ENCODE results near the gene TDRD12. TPM values are rescaled to one million over a fixed set of nuclear protein-coding genes. Genes with fewer than 3 reads are reported as not detected.

TDRD12 gene
- polyA plus RNA-seq, 1 donor (not counting 4 experiments of a cell fraction or from before 2014, with no cell fraction given) = 0.04 TPM

DNA sequence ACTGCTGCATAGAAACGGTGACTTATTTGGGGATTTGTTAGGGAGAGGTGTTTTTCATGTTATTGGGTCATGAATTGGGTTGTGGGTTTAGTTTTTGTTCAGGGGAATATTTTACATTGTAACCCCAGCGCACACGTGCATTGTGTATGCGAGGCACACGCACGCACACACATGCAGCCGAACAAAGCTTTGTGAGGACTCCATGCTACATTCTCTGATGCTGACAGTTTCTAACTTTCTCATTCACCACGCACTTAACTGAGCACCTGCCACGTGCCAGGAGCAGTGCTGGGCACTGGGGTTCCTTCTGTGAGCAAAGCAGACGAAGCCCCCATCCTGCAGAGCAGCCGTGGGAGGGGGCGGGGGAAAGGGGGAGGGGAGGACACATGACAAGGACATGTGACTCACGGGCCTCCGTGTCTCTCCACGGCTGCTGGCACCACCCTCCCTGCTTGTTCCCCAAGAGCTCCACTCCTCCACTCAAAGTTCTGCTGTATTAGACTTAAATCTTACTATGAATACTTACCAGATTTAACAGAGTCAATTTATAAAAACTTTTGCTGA lies 94.4 kb downstream of the TDRD12 start:
- H3K9me1 ChIP-seq (ENCODE audit: control insufficient read depth, extremely low read depth, insufficient read depth, low read length) = no peaks in the 10 kb centered on the region
- H3K4me3 ChIP-seq (ENCODE audit: control insufficient read depth in 2 of 3, extremely low read depth in 1 of 3, insufficient read depth in 2 of 3, low read depth in 1 of 3, low read length in 3 of 3) = no peak overlapping the region
- H3K9ac ChIP-seq (ENCODE audit: control insufficient read depth, extremely low read depth, insufficient read depth, low read length) = no peak overlapping the region
- H3K4me2 ChIP-seq (ENCODE audit: control insufficient read depth, extremely low read depth, insufficient read depth, low read depth, low read length) = no peak overlapping the region
- H3K4me1 ChIP-seq (ENCODE audit: control insufficient read depth, extremely low read depth, insufficient read depth, low read length) = peaks cover 3% of the 10 kb centered on the region
- FAIRE-seq = no peak
- no peak for TF ChIP-seq EZH2 (IDR thresholded peaks at IDR 0.05; ENCODE audit: low read length)
- TF ChIP-seq, protein P1, sequence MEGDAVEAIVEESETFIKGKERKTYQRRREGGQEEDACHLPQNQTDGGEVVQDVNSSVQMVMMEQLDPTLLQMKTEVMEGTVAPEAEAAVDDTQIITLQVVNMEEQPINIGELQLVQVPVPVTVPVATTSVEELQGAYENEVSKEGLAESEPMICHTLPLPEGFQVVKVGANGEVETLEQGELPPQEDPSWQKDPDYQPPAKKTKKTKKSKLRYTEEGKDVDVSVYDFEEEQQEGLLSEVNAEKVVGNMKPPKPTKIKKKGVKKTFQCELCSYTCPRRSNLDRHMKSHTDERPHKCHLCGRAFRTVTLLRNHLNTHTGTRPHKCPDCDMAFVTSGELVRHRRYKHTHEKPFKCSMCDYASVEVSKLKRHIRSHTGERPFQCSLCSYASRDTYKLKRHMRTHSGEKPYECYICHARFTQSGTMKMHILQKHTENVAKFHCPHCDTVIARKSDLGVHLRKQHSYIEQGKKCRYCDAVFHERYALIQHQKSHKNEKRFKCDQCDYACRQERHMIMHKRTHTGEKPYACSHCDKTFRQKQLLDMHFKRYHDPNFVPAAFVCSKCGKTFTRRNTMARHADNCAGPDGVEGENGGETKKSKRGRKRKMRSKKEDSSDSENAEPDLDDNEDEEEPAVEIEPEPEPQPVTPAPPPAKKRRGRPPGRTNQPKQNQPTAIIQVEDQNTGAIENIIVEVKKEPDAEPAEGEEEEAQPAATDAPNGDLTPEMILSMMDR (optimal IDR thresholded peaks at IDR 0.05 in 1 of 3, IDR thresholded peaks at IDR 0.05 in 1 of 3, conservative IDR thresholded peaks at IDR 0.05 in 1 of 3; ENCODE audit: extremely low read depth in 1 of 3, insufficient read depth in 2 of 3, low read length in 3 of 3) = no peak
- H3K36me3 ChIP-seq (ENCODE audit: control insufficient read depth in 2 of 2, extremely low read depth in 1 of 2, insufficient read depth in 2 of 2, low read length in 2 of 2) = no peaks in the 10 kb centered on the region
- H3K27ac ChIP-seq (ENCODE audit: control insufficient read depth, insufficient read depth, low read length) = no peak overlapping the region
- H3K27me3 ChIP-seq (ENCODE audit: control insufficient read depth, extremely low read depth, insufficient read depth, low read length) = no peaks in the 10 kb centered on the region
- dilution Hi-C loops (cut with MboI; ENCODE audit: extremely low pct_ligation_motif_present, low sequenced_read_pairs) = no loop called here
- no peaks in the 10 kb centered on the region for H3K9me3 ChIP-seq (ENCODE audit: control insufficient read depth, low read depth, low read length)
- no peak overlapping the region for H2AFZ ChIP-seq (ENCODE audit: control insufficient read depth, low read length)
- no peaks in the 10 kb centered on the region for H3K79me2 ChIP-seq (ENCODE audit: control insufficient read depth, insufficient read depth, low read length)
- H4K20me1 ChIP-seq (ENCODE audit: control insufficient read depth, extremely low read depth, insufficient read depth, low read length) = no peaks in the 10 kb centered on the region
- DNase-seq (ENCODE audit: low read depth, low spot score) = no peak

GRCh38 chr19:32814624-32815023 lies 95.1 kb downstream of the TDRD12 start:
- Histone ChIP-seq H3K4me1 (ENCODE audit: control insufficient read depth, extremely low read depth, insufficient read depth, low read length) (peaks cover 3% of the 10 kb centered on the region), H3K4me2 (ENCODE audit: control insufficient read depth, extremely low read depth, insufficient read depth, low read depth, low read length) (no peak overlapping the region), H2AFZ (ENCODE audit: control insufficient read depth, low read length) (no peak overlapping the region), H3K79me2 (ENCODE audit: control insufficient read depth, insufficient read depth, low read length) (no peaks in the 10 kb centered on the region), H3K36me3 (ENCODE audit: control insufficient read depth in 2 of 2, extremely low read depth in 1 of 2, insufficient read depth in 2 of 2, low read length in 2 of 2) (no peaks in the 10 kb centered on the region), H3K9me3 (ENCODE audit: control insufficient read depth, low read depth, low read length) (no peaks in the 10 kb centered on the region), H3K9ac (ENCODE audit: control insufficient read depth, extremely low read depth, insufficient read depth, low read length) (no peak overlapping the region), H4K20me1 (ENCODE audit: control insufficient read depth, extremely low read depth, insufficient read depth, low read length) (no peaks in the 10 kb centered on the region), H3K27ac (ENCODE audit: control insufficient read depth, insufficient read depth, low read length) (no peak overlapping the region), H3K4me3 (ENCODE audit: control insufficient read depth in 2 of 3, extremely low read depth in 1 of 3, insufficient read depth in 2 of 3, low read depth in 1 of 3, low read length in 3 of 3) (no peak overlapping the region), H3K27me3 (ENCODE audit: control insufficient read depth, extremely low read depth, insufficient read depth, low read length) (no peaks in the 10 kb centered on the region), H3K9me1 (ENCODE audit: control insufficient read depth, extremely low read depth, insufficient read depth, low read length) (no peaks in the 10 kb centered on the region)
- dilution Hi-C loops (cut with MboI; ENCODE audit: extremely low pct_ligation_motif_present, low sequenced_read_pairs) = no loop called here
- FAIRE-seq (no peak), DNase-seq (ENCODE audit: low read depth, low spot score) (no peak)
- TF ChIP-seq, protein P1 (optimal IDR thresholded peaks at IDR 0.05 in 1 of 3, IDR thresholded peaks at IDR 0.05 in 1 of 3, conservative IDR thresholded peaks at IDR 0.05 in 1 of 3; ENCODE audit: extremely low read depth in 1 of 3, insufficient read depth in 2 of 3, low read length in 3 of 3) = no peak
- TF ChIP-seq EZH2 (IDR thresholded peaks at IDR 0.05; ENCODE audit: low read length) = no peak
